Suprapubic skin (tissue), 3 donors: Measurements from ENCODE around the gene KRTAP6-3.

Source experiments
- POLR2AphosphoS5 ChIP-seq, 3 donors: sonication (generic); formaldehyde crosslinking; IDR thresholded peaks; one replicate each; pipeline ENCODE4 v1.6.1; 2017; ENCODE audit warnings: antibody characterized with exemption in 3 of 3
- TF ChIP-seq, protein P1 (sequence below), 2 donors: fragments of 200-600 bp in 1 of 2; fragments of 450-650 bp in 1 of 2; sonication (generic) in 1 of 2; IDR thresholded peaks; one replicate each; pipeline ENCODE4 v1.5.1; 2016 to 2019; ENCODE audit warnings: antibody characterized with exemption in 2 of 2, mild to moderate bottlenecking in 1 of 2, moderate library complexity in 1 of 2

DNA sequence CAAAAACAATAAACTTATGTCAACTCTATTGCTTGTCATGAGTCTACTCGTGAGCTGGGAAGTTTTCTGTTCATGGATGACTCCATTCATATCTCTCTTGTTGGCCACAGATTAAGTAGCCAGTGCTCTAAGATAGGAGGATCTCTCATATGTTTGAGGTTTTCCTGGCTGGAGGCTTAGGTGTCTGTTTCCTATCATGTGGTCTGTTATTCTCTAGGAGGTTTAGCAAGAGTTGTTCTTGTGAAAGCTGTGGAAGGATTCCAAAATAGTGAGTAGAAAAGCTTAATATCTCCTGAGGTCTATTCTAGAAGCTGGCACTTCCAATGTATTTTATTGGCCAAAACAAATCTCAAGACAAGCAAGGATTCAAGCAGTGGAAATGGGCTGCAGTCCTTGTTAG, 37.0 kb downstream of the KRTAP6-3 start:
- TF ChIP-seq, protein P1, sequence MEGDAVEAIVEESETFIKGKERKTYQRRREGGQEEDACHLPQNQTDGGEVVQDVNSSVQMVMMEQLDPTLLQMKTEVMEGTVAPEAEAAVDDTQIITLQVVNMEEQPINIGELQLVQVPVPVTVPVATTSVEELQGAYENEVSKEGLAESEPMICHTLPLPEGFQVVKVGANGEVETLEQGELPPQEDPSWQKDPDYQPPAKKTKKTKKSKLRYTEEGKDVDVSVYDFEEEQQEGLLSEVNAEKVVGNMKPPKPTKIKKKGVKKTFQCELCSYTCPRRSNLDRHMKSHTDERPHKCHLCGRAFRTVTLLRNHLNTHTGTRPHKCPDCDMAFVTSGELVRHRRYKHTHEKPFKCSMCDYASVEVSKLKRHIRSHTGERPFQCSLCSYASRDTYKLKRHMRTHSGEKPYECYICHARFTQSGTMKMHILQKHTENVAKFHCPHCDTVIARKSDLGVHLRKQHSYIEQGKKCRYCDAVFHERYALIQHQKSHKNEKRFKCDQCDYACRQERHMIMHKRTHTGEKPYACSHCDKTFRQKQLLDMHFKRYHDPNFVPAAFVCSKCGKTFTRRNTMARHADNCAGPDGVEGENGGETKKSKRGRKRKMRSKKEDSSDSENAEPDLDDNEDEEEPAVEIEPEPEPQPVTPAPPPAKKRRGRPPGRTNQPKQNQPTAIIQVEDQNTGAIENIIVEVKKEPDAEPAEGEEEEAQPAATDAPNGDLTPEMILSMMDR (IDR thresholded peaks at IDR 0.05) = no peak
- no peak for TF ChIP-seq POLR2AphosphoS5 (IDR thresholded peaks at IDR 0.05)
